Panc1 (cell line): ENCODE data around the gene LOXL4.

Experiments used
- CTCF ChIP-seq: fragments of 450-650 bp; IDR thresholded peaks from 2 replicates; pipeline ENCODE4 v1.5.1; 2017; ENCODE audit warnings: mild to moderate bottlenecking
- POLR2AphosphoS5 ChIP-seq: IDR thresholded peaks from 2 replicates; pipeline ENCODE4 v1.6.1; 2012; ENCODE audit warnings: mild to moderate bottlenecking, low read depth, low read length, moderate library complexity
- REST ChIP-seq, 2 experiments: IDR thresholded peaks; 2 replicates each; pipeline ENCODE4 v1.6.1; 2011 to 2012; ENCODE audit warnings: low read depth in 2 of 2, control low read depth in 1 of 2, low read length in 1 of 2, mild to moderate bottlenecking in 1 of 2, moderate library complexity in 1 of 2; ENCODE audit not compliant: insufficient read depth in 1 of 2
- TCF7L2 ChIP-seq: IDR thresholded peaks from 2 replicates; pipeline ENCODE4 v1.6.1; 2011; ENCODE audit warnings: mild to moderate bottlenecking, low read depth, low read length, inconsistent platforms

DNA sequence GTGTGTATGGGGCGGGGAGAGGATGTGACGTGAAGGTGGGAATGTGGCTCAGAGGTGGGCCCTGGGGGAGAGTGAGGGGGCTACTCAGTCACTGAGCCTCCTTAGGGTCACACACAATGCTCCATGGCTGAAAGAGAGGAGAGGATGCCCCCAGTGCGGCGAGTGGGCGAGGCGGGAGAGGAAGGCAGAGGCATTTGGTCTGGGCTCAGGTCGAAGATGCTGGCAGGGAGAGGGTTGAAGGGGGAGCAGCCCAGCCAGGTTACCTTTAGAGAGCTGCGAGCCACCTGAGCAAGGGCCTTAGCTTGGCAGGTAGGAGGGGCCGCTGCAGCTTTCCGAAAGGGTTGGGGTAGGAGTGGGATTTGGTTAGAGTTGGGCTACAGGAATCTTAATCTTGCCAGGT is 4.7 kb upstream of the LOXL4 start:
- TF ChIP-seq CTCF (no peak), POLR2AphosphoS5 (no peak), TCF7L2 (no peak), REST (IDR thresholded peaks at IDR 0.05; ENCODE audit: insufficient read depth in 1 of 2, low read depth in 2 of 2, low read length in 1 of 2) (no peak)
